Astrocyte of the cerebellum (primary cell): ENCODE results near the gene PAPSS1.

Experiments
- DNase-seq: peaks from one replicate; pipeline ENCODE4 v3.0.0-alpha.2; 2011; ENCODE audit warnings: low read depth
- H3K4me3 ChIP-seq: 2 replicates; pipeline ENCODE4 v1.5.1; 2011; ENCODE audit warnings: mild to moderate bottlenecking, low read depth, low read length, moderate library complexity
- in situ Hi-C: cut with HindIII; loops from 2 replicates; pipeline ENCODE4 v1.10.0; 2017; ENCODE audit warnings: low sequenced_read_pairs
- TF ChIP-seq, protein P1 (sequence below): IDR thresholded peaks from 2 replicates; pipeline ENCODE4 v1.5.1; 2012; ENCODE audit warnings: low read length, low read depth, moderate library complexity, mild to moderate bottlenecking; ENCODE audit errors: missing control alignments

Gene PAPSS1

DNA sequence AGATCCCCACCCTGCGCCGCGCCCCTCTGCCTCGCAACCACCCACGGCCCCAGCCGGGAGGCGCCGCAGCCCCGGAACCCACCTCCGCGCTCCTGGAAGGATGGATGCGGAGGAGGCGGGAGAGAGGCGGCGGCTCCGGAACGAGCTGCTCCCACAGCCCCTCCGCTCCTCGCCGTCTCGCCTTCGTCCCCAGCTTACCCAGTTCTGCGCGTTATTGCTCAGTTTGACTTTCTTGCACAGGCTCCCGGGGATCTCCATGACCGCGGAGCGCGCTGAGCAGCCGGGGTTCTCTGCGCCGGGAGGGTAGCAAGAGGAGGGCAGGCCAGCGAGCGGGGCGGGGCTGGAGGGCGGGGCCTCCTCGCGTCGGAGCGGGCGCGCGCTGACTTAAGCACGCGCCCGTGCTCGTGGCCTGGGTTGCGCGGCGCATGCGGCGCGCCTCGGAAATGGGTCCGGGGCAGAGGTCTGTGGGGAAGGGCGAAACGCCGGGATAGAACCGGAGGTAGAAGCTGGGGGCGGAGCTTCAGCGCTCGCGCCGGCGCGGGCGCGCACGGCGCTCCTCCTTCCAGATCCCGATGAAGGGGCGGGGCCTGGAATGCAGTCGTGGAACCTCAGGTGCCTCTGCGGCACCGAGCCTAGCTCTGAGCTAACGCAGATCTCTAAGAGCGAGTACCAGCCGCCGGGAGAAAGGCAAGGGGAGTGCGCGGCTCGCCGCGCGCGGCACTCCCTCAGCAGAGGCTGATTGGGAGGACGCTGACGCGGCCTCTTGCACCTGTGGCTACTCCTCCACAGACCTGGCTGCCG, at the start of gene PAPSS1:
PAPSS1 (minus strand) TSS at position 313 of the 801 bp plus-strand sequence; CDS start at position 258, 55 bp downstream.
- DNase-seq: peak; percentile 91
- TF ChIP-seq, protein P1, sequence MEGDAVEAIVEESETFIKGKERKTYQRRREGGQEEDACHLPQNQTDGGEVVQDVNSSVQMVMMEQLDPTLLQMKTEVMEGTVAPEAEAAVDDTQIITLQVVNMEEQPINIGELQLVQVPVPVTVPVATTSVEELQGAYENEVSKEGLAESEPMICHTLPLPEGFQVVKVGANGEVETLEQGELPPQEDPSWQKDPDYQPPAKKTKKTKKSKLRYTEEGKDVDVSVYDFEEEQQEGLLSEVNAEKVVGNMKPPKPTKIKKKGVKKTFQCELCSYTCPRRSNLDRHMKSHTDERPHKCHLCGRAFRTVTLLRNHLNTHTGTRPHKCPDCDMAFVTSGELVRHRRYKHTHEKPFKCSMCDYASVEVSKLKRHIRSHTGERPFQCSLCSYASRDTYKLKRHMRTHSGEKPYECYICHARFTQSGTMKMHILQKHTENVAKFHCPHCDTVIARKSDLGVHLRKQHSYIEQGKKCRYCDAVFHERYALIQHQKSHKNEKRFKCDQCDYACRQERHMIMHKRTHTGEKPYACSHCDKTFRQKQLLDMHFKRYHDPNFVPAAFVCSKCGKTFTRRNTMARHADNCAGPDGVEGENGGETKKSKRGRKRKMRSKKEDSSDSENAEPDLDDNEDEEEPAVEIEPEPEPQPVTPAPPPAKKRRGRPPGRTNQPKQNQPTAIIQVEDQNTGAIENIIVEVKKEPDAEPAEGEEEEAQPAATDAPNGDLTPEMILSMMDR: no peak
- in situ Hi-C loops: no loop called here
- peak within 1 kb of the TSS; percentile 93 for H3K4me3 ChIP-seq

- no peak overlapping the region for H3K4me3 ChIP-seq
- DNase-seq: no peak
- in situ Hi-C loops: no loop called here
- TF ChIP-seq, protein P1: no peak
These were observed 40.4 kb upstream of the PAPSS1 start for GRCh38 chr4:107760281-107760947.

DNA sequence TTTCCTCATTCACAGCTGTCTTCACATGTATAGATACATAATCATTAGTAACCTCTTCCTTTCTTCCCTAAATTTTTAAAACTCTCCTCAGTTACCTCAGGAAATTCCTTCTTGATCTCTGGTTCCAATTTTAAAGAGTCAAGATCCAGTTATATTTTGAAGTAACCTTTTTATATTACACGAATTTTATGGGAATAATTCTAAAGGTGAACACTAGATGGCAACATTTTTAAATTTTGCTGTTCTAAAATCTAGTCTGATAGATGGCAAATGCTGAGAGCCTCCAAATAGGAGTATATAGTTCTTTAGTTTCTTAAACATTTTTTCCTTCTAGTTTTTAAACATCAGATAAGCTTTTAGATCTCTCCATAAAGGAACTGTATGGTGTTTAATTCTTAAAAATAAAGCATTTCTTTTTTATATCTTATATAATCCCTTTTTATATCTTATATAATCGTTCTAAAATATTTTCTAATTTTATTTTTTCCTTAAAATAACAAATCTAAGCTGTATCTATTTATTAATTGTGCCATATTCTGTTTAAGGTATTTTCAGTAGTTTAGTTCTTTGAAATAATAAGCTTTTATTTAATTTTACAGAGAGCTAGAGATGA, 37.9 kb upstream of the PAPSS1 start:
- in situ Hi-C loops: loop anchor here (10.0 kb wide), 1 partner anchor 147 kb away; no protein-coding TSS in a partner anchor
- no peak overlapping the region for H3K4me3 ChIP-seq
- TF ChIP-seq, protein P1: no peak
- DNase-seq: peak; percentile 13

DNA sequence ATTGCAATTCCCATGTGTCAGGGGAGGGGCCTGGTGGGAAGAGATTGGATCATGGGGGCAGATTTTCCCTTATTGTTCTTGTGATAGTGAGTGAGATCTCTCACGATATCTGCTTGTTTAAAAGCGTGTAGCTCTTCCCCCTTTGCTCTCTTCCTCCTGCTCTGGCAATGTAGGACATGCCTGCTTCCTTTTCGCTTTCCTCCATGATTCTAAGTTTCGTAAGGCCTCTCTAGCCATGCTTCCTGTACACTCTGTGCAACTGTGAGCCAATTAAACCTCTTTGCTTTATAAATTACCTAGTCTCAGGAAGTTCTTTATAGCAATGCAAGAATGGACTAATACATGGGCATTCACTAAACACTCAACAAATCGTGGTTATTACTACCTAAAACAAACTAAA, 37.2 kb upstream of the PAPSS1 start:
- no peak overlapping the region for H3K4me3 ChIP-seq
- in situ Hi-C loops: loop anchor here (10.0 kb wide), 1 partner anchor 148 kb away; no protein-coding TSS in a partner anchor
- TF ChIP-seq, protein P1: no peak
- DNase-seq: no peak

- TF ChIP-seq, protein P1: no peak
- H3K4me3 ChIP-seq: no peak overlapping the region
- in situ Hi-C loops: loop anchor here (10.0 kb wide), 1 partner anchor 149 kb away; no protein-coding TSS in a partner anchor
These were observed 35.9 kb upstream of the PAPSS1 start for GRCh38 chr4:107755841-107756356.

DNA sequence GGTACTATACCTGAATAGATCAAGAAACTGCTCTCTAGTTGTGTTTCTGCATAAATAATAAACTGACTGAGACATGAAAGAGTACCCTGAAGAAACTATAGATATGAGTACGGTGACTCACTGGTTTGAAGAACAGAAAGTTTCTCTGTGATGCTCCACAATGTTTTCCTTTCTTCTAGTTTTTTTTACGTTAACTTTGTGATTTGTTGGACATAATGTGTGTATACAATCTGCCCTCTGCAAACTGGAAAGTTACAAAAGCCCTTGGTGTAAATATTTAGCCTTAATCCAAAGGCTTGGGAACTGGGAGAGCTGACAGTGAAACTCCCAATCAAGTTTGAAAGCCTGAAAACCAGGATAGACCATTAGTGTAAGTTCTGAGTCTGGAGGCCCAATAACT, 31.6 kb upstream of the PAPSS1 start:
- TF ChIP-seq, protein P1: no peak
- in situ Hi-C loops: loop anchor here (10.0 kb wide), 1 partner anchor 153 kb away; no protein-coding TSS in a partner anchor
- no peak overlapping the region for H3K4me3 ChIP-seq
- DNase-seq: no peak

More at GRCh38 chr4:107755841-107756356, 35.9 kb upstream of the PAPSS1 start:
- DNase-seq: no peak
